Measurements from ENCODE around the gene UVSSA.

Gene UVSSA

GRCh38 chr4:1346781-1347409, at the start of gene UVSSA:
TSS of gene UVSSA (plus strand) at chr4:1347208. CDS start at chr4:1348092, 884 bp downstream.
- peak; percentile 99 for DNase-seq (ENCODE audit: low read depth)

- no peak for DNase-seq (ENCODE audit: low read depth)
These were observed 49.3 kb upstream of the UVSSA start for GRCh38 chr4:1297456-1298325.

- no peak for DNase-seq (ENCODE audit: low read depth)
These were observed 48.5 kb upstream of the UVSSA start for GRCh38 chr4:1298461-1298860.

- no peak for DNase-seq (ENCODE audit: low read depth)
These were observed 47.6 kb upstream of the UVSSA start for GRCh38 chr4:1299301-1299860.

- no peak for DNase-seq (ENCODE audit: low read depth)
These were observed 46.2 kb upstream of the UVSSA start for GRCh38 chr4:1300466-1301455.

- no peak for DNase-seq (ENCODE audit: low read depth)
These were observed 44.8 kb upstream of the UVSSA start for GRCh38 chr4:1302159-1302558.

GRCh38 chr4:1305261-1305711, 41.7 kb upstream of the UVSSA start:
- DNase-seq (ENCODE audit: low read depth): no peak

- DNase-seq (ENCODE audit: low read depth): no peak
These were observed 41.1 kb upstream of the UVSSA start for GRCh38 chr4:1305781-1306455.

GRCh38 chr4:1307951-1308735, 38.9 kb upstream of the UVSSA start:
- DNase-seq (ENCODE audit: low read depth): no peak

- no peak for DNase-seq (ENCODE audit: low read depth)
These were observed 37.6 kb upstream of the UVSSA start for GRCh38 chr4:1309261-1310010.

- no peak for DNase-seq (ENCODE audit: low read depth)
These were observed 36.8 kb upstream of the UVSSA start for GRCh38 chr4:1310031-1310795.

- DNase-seq (ENCODE audit: low read depth): no peak
These were observed 36.0 kb upstream of the UVSSA start for GRCh38 chr4:1310796-1311631.

- no peak for DNase-seq (ENCODE audit: low read depth)
These were observed 34.0 kb upstream of the UVSSA start for GRCh38 chr4:1312821-1313640.

- DNase-seq (ENCODE audit: low read depth): no peak
These were observed 31.7 kb upstream of the UVSSA start for GRCh38 chr4:1315306-1315705.

- DNase-seq (ENCODE audit: low read depth): no peak
These were observed 31.0 kb upstream of the UVSSA start for GRCh38 chr4:1315836-1316536.

- no peak for DNase-seq (ENCODE audit: low read depth)
These were observed 30.4 kb upstream of the UVSSA start for GRCh38 chr4:1316537-1317168.

All from CMK (cell line).